Calu3 (cell line): Measurements from ENCODE around the gene SPEM1. TPM values are rescaled to one million over a fixed set of nuclear protein-coding genes. Genes with fewer than 3 reads are reported as not detected.

Experiments used
- BruUV-seq: library from RNA; stranded (reverse); fragments of 400-500 nt; replicated peaks from 2 replicates; lab custom pipeline; 2021; lab: Mats Ljungman, UMichigan
- CTCF ChIA-PET: fragments of 300-600 bp; sonication (Branson Sonifier 250); formaldehyde crosslinking; loops from one replicate; lab custom pipeline; 2022; ENCODE audit warnings: antibody characterized with exemption; lab: Charles Lee
- DNase-seq: peaks from one replicate; pipeline ENCODE4 v3.0.0; 2022
- H3K27ac Mint-ChIP-seq: one replicate; pipeline ENCODE4 v1.8.0; 2022; ENCODE audit warnings: mixed read lengths; ENCODE audit not compliant: unreplicated experiment
- H3K27me3 Mint-ChIP-seq: one replicate; pipeline ENCODE4 v1.8.0; 2022; ENCODE audit warnings: mixed read lengths; ENCODE audit not compliant: unreplicated experiment
- H3K36me3 Mint-ChIP-seq: one replicate; pipeline ENCODE4 v1.8.0; 2022; ENCODE audit warnings: mild to moderate bottlenecking, moderate library complexity, mixed read lengths; ENCODE audit not compliant: insufficient read depth, unreplicated experiment
- H3K4me1 Mint-ChIP-seq: one replicate; pipeline ENCODE4 v1.8.0; 2022; ENCODE audit warnings: mild to moderate bottlenecking, low read depth, mixed read lengths; ENCODE audit not compliant: unreplicated experiment
- H3K4me3 Mint-ChIP-seq: one replicate; pipeline ENCODE4 v1.8.0; 2022; ENCODE audit warnings: mild to moderate bottlenecking, low read depth, moderate library complexity, mixed read lengths; ENCODE audit not compliant: unreplicated experiment
- H3K9me3 Mint-ChIP-seq: one replicate; pipeline ENCODE4 v1.8.0; 2022; ENCODE audit warnings: low read depth, mixed read lengths; ENCODE audit not compliant: unreplicated experiment
- CTCF ChIP-seq: fragments of 200-600 bp; IDR thresholded peaks from one replicate; pipeline ENCODE4 v1.8.0; 2022; ENCODE audit warnings: antibody characterized with exemption; ENCODE audit not compliant: unreplicated experiment
- intact Hi-C: fragments of 100-400 bp; cut with micrococcal nuclease; formaldehyde crosslinking; loops from one replicate; pipeline ENCODE4 v1.10.0; 2022; ENCODE audit not compliant: unreplicated experiment
- total RNA-seq: library from RNA; stranded (reverse); gene quantifications from 2 replicates; pipeline ENCODE4 v1.2.3, GENCODE V29; 2022

SPEM1 gene
- total RNA-seq, 1 experiment from 2014 or later = not detected

GRCh38 chr17:7406235-7406825 is 13.8 kb upstream of the SPEM1 start:
- no peak for DNase-seq
- BruUV-seq = no TSS peak
- Mint-ChIP-seq H3K27ac (peak overlapping the region; percentile 23), H3K27me3 (peaks cover 17% of the 10 kb centered on the region), H3K36me3 (peaks cover 38% of the 10 kb centered on the region), H3K4me1 (peaks cover 9% of the 10 kb centered on the region), H3K9me3 (no peaks in the 10 kb centered on the region), H3K4me3 (peak overlapping the region; percentile 76)
- CTCF ChIA-PET = no interaction called here
- no peak for TF ChIP-seq CTCF
- intact Hi-C loops = no loop called here

GRCh38 chr17:7407082-7407481 is 13.0 kb upstream of the SPEM1 start:
- H3K4me1 Mint-ChIP-seq = peaks cover 9% of the 10 kb centered on the region
- no TSS peak for BruUV-seq
- no peak overlapping the region for H3K27ac Mint-ChIP-seq
- intact Hi-C loops = no loop called here
- CTCF ChIA-PET = interaction anchor here (0.7 kb wide), 1 partner anchor 102 kb away, joined by 3 read pairs; no protein-coding TSS in a partner anchor
- no peaks in the 10 kb centered on the region for H3K9me3 Mint-ChIP-seq
- peaks cover 33% of the 10 kb centered on the region for H3K36me3 Mint-ChIP-seq
- TF ChIP-seq CTCF = no peak
- no peak for DNase-seq
- peaks cover 17% of the 10 kb centered on the region for H3K27me3 Mint-ChIP-seq
- no peak overlapping the region for H3K4me3 Mint-ChIP-seq

- H3K27ac Mint-ChIP-seq = peak within 1 kb of the TSS; percentile 50
- CTCF ChIA-PET = interaction anchor here (0.7 kb wide), 1 partner anchor 102 kb away, joined by 3 read pairs; no protein-coding TSS in a partner anchor
- H3K27me3 Mint-ChIP-seq = peaks cover 17% of the 10 kb centered on the region
- no peak for TF ChIP-seq CTCF
- DNase-seq = no peak
- no peaks in the 10 kb centered on the region for H3K9me3 Mint-ChIP-seq
- peaks cover 33% of the 10 kb centered on the region for H3K36me3 Mint-ChIP-seq
- H3K4me3 Mint-ChIP-seq = no peak within 1 kb of the TSS
- H3K4me1 Mint-ChIP-seq = peaks cover 9% of the 10 kb centered on the region
- BruUV-seq = no TSS peak
- intact Hi-C loops = no loop called here
Measured at GRCh38 chr17:7407485-7408251, 12.5 kb upstream of the SPEM1 start, which contains the start of gene NLGN2. TSS of gene NLGN2 (plus strand) at chr17:7407845. CDS start at chr17:7408256, 411 bp downstream.

GRCh38 chr17:7408252-7408727 is 11.8 kb upstream of the SPEM1 start:
- no peak for TF ChIP-seq CTCF
- CTCF ChIA-PET = no interaction called here
- no TSS peak for BruUV-seq
- Mint-ChIP-seq H3K4me3 (no peak overlapping the region), H3K27me3 (peaks cover 17% of the 10 kb centered on the region), H3K36me3 (peaks cover 35% of the 10 kb centered on the region), H3K4me1 (peaks cover 9% of the 10 kb centered on the region), H3K9me3 (no peaks in the 10 kb centered on the region), H3K27ac (no peak overlapping the region)
- intact Hi-C loops = no loop called here
- DNase-seq = no peak
